RWPE1 (cell line): ENCODE data around the gene IL15RA.
"Not testable (repeated sequence)": the region's sequence is repeated elsewhere in the genome, so short reads cannot be mapped to it uniquely, and the experiment has no call there.

Source experiments
- CTCF ChIA-PET: fragments of 350-600 bp; sonication (Branson Sonifier 250); formaldehyde crosslinking; extraction: SDS; loops from one replicate; lab custom pipeline; 2021; lab: Yijun Ruan, JAX
- POLR2A ChIA-PET: fragments of 400-600 bp; formaldehyde crosslinking; extraction: SDS; loops from one replicate; lab custom pipeline; 2020; ENCODE audit warnings: antibody characterized with exemption; ENCODE audit not compliant: low non-redundant PET; lab: Yijun Ruan, JAX
- DNase-seq: peaks from one replicate; pipeline ENCODE4 v3.0.0; 2012; ENCODE audit warnings: low spot score
- H3K27ac ChIP-seq: fragments of 450-650 bp; 2 replicates; pipeline ENCODE4 v1.5.1; 2017
- TF ChIP-seq, protein P1 (sequence below): fragments of 450-650 bp; conservative IDR thresholded peaks from 2 replicates; pipeline ENCODE4 v1.5.1; 2017; ENCODE audit warnings: low read depth, mild to moderate bottlenecking

Gene IL15RA

DNA sequence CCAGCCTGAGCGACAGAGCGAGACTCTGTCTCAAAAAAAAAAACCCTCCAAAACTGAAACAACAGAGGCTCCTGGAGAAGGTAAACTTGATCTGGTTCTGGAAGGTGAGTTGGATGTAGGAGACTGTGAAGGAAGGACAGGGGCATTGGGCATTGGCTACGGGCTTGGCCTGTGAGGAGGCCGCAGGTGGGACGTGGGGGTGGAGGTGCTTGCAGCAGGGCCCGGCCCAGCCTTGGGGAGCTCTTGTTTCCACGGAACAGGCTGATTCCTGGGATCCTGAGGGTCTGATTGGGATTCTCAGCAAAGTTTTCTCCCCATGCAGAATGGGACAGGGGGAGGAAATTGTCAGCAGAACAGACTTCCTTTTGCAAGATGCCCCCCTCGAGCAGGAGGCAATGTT is 30.6 kb downstream of the IL15RA start:
- ChIA-PET POLR2A (no interaction called here), CTCF (no interaction called here)
- H3K27ac ChIP-seq: peak overlapping the region; percentile 97
- no peak for DNase-seq
- TF ChIP-seq, protein P1, sequence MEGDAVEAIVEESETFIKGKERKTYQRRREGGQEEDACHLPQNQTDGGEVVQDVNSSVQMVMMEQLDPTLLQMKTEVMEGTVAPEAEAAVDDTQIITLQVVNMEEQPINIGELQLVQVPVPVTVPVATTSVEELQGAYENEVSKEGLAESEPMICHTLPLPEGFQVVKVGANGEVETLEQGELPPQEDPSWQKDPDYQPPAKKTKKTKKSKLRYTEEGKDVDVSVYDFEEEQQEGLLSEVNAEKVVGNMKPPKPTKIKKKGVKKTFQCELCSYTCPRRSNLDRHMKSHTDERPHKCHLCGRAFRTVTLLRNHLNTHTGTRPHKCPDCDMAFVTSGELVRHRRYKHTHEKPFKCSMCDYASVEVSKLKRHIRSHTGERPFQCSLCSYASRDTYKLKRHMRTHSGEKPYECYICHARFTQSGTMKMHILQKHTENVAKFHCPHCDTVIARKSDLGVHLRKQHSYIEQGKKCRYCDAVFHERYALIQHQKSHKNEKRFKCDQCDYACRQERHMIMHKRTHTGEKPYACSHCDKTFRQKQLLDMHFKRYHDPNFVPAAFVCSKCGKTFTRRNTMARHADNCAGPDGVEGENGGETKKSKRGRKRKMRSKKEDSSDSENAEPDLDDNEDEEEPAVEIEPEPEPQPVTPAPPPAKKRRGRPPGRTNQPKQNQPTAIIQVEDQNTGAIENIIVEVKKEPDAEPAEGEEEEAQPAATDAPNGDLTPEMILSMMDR: no peak

DNA sequence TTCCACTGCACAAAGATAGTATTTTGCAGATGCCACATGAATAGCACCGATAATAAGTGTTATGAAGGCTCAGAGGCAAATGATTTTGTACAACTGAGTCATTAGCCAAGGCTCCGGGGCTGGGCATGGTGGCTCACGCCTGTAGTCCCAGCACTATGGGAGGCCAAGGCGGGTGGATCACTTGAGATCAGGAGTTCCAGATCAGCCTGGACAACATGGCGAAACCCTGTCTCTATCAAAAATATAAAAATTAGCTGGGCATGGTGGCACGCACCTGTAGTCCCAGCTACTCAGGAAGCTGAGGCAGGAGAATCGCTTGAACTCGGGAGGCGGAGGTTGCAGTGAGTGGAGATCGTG is 30.9 kb downstream of the IL15RA start:
- peak overlapping the region; percentile 97 for H3K27ac ChIP-seq
- DNase-seq, CTCF ChIA-PET, POLR2A ChIA-PET: not testable (repeated sequence)

DNA sequence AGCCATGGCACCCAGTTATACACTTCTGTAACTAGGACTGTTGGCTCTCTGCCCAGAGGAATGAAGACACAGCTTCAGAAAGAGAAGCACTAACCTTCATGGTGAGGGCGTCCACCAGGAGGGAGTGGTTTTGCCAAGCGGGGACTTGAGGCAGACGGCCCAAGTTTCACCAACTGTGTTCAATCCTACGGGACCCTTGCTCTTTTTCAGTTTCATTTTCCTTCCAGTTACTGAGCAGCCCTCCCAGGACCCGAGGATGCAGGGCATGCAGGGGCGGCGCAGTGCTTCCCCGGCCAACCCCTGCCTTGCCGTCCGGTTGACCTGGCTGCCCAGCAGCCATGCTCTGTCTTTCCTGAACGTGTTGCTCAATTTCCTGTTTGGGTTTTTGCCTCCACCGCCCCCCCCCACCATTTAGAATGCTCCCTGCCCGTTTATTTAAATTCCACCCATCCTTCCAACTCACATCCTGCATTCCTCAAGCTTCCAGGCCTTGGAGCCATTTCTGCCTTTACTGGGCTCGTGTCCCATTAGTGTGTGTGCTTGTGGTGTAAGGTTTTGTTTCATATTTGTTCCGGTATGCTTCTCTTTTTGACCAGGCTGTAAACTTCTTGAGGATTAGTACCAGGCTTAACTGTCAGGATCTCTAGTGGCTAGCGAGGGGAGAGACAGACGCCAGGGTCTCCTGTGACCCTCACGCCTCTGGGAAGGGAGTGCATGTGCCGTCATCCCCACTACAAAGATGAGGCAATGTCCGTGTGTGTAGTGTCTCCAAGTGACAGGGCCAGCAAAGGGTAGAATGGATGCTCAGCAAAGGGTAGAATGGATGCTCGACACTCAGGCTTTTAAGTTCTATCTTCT is 31.6 kb downstream of the IL15RA start:
- peak; percentile 77 for DNase-seq
- POLR2A ChIA-PET: no interaction called here
- TF ChIP-seq, protein P1: no peak
- peak overlapping the region; percentile 97 for H3K27ac ChIP-seq
- CTCF ChIA-PET: no interaction called here

DNA sequence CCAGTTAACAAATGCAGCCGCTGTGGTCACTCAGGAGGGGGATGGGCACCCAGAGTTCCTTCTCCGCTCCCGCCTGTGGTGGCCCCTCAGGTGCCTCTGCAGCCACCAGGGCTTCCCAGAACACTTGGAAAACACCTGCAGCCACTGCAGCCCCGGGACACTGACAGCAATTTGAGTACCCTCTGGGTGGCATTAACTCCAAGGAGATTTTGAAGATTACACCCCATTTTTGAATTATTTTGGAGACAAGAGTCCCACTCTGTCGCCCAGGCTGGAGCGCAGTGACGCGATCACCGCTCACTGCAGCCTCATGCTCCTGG is 32.2 kb downstream of the IL15RA start:
- ChIA-PET POLR2A (no interaction called here), CTCF (no interaction called here)
- DNase-seq: no peak
- H3K27ac ChIP-seq: peak overlapping the region; percentile 97
- TF ChIP-seq, protein P1: no peak

DNA sequence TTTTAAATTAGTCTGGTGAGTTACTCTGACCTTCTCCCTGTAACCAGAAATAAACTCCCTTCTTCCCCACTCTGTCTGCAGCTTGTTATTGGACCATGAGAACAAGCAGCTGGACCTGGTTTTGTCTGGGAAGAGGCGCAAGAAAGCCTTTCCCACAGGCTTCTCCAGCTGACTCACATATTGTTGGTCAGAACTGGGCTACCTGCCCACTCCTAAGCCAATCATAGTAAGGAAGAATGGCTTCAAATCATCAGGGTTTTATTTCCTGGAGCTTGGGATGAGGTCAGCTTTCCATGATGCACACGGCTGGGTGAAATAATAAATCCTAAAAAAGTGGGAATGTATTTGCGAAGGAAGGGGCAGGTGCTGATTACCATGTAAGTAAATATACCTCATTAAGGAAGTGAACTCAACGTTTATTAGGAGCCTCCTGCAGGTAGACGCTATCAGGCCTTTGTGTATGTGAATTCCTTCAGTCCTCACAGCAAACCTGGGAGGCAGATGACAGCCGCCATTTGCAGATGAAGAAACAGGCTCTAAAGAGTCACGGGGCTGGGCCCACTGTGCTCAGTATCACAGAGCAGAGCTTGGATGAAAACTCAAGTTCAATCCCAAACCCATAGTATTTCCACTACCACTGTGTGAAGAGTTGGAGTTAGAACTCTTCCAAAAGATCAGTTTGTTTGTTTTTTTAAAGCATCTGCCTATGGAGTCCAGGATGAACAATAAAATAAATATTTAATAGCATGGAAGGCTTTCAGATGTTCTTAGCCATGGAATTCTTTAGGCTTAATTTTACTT is 32.8 kb downstream of the IL15RA start:
- TF ChIP-seq, protein P1: no peak
- ChIA-PET POLR2A (no interaction called here), CTCF (interaction anchor here (0.6 to 0.9 kb wide), 2 partner anchors 9 to 70 kb away, joined by 3 to 5 read pairs; no protein-coding TSS in a partner anchor)
- DNase-seq: peak; percentile 90
- H3K27ac ChIP-seq: peak overlapping the region; percentile 97

DNA sequence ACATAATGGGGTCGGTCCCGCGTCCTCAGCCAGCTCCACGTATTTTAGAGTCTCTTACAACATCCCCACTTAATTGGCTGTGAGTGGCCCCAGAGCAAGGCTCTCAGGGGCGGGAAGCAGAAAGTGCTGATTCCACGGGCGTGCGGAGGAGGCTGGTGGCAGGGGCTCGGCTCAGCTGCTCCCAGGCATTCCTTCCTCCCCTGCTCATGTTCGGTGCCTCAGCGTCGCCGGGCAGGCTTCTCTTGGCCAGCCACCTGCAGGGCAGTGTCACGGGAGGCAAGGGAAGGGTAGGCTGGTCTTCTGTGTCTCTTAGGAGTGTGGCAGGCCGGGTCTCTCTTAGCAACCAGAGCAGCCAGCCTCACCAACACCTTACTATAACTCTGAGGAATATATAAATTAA is 33.8 kb downstream of the IL15RA start:
- CTCF ChIA-PET: interaction anchor here (0.5 to 0.9 kb wide), 5 partner anchors 13 to 71 kb away, joined by 3 to 6 read pairs (median 3); no protein-coding TSS in a partner anchor
- DNase-seq: no peak
- POLR2A ChIA-PET: no interaction called here
- H3K27ac ChIP-seq: peak overlapping the region; percentile 97
- TF ChIP-seq, protein P1: no peak
